Smooth muscle cell (in vitro differentiated cells): ENCODE data around the gene SLAMF8. TPM values are rescaled to one million over a fixed set of nuclear protein-coding genes. Genes with fewer than 3 reads are reported as not detected.

Source experiments
- DNase-seq: peaks from one replicate; lab custom pipeline; 2025; ENCODE audit not compliant: unreplicated experiment; lab: John Stamatoyannopoulos, UW
- H2AFZ ChIP-seq: fragments of 200-600 bp; sonication (generic); 2 replicates; pipeline ENCODE4 v1.6.0; 2016; ENCODE audit warnings: antibody characterized with exemption, low read depth, mild to moderate bottlenecking
- H3F3A ChIP-seq: fragments of 200-600 bp; sonication (generic); 2 replicates; pipeline ENCODE4 v1.6.0; 2017; ENCODE audit warnings: antibody characterized with exemption, low read depth
- H3K27ac ChIP-seq: fragments of 200-600 bp; sonication (generic); 2 replicates; pipeline ENCODE4 v1.5.1; 2016; ENCODE audit warnings: low read depth, mild to moderate bottlenecking
- H3K27me3 ChIP-seq: fragments of 200-600 bp; sonication (generic); 2 replicates; pipeline ENCODE4 v1.6.1; 2016; ENCODE audit warnings: low read depth, mild to moderate bottlenecking
- H3K36me3 ChIP-seq: fragments of 200-600 bp; sonication (generic); 2 replicates; pipeline ENCODE4 v1.5.1; 2016; ENCODE audit warnings: low read depth
- H3K4me1 ChIP-seq: fragments of 200-600 bp; sonication (generic); 2 replicates; pipeline ENCODE4 v1.5.1; 2016; ENCODE audit warnings: low read depth
- H3K4me2 ChIP-seq: fragments of 200-600 bp; sonication (generic); 2 replicates; pipeline ENCODE4 v1.6.0; 2016; ENCODE audit warnings: mild to moderate bottlenecking
- H3K4me3 ChIP-seq: fragments of 200-600 bp; sonication (generic); 2 replicates; pipeline ENCODE4 v1.5.1; 2016; ENCODE audit warnings: mild to moderate bottlenecking
- H3K79me2 ChIP-seq: fragments of 200-600 bp; sonication (generic); 2 replicates; pipeline ENCODE4 v1.6.0; 2016; ENCODE audit warnings: low read depth, mild to moderate bottlenecking
- H3K9ac ChIP-seq: fragments of 200-600 bp; sonication (generic); 2 replicates; pipeline ENCODE4 v1.6.0; 2016; ENCODE audit warnings: low read depth
- H3K9me3 ChIP-seq: fragments of 200-600 bp; sonication (generic); replicated peaks from 2 replicates; pipeline ENCODE4 v1.5.1; 2016; ENCODE audit warnings: low read depth
- H4K20me1 ChIP-seq: fragments of 200-600 bp; sonication (generic); 2 replicates; pipeline ENCODE4 v1.6.0; 2016; ENCODE audit warnings: low read depth
- WGBS: methylation state at CpG from one replicate; pipeline ENCODE4 v1.1.7; 2016; ENCODE audit warnings: low lambda C conversion rate; 5-methylcytosine and 5-hydroxymethylcytosine counted together
- polyA plus RNA-seq: library from polyadenylated mRNA; unstranded; fragments of >200 nt; fragmentation: Nextera tagmentation; extraction: Ambion mirVana; gene quantifications from 2 replicates; pipeline ENCODE4 v1.2.1, GENCODE V29; 2016
- total RNA-seq: library from RNA; depleted of rRNA; stranded (reverse); fragments of >200 nt; gene quantifications from 2 replicates; pipeline ENCODE4 v1.2.3, GENCODE V29; 2014
- TF ChIP-seq, protein P1 (sequence below): fragments of 200-600 bp; sonication (generic); IDR thresholded peaks from 2 replicates; pipeline ENCODE4 v1.5.1; 2017; ENCODE audit warnings: borderline replicate concordance, mild to moderate bottlenecking, antibody characterized with exemption; ENCODE audit not compliant: insufficient read depth, poor library complexity, severe bottlenecking

SLAMF8 gene
- total and polyA plus RNA-seq, 2 experiments from 2014 or later, result 11.0 to 15.1 TPM

DNA sequence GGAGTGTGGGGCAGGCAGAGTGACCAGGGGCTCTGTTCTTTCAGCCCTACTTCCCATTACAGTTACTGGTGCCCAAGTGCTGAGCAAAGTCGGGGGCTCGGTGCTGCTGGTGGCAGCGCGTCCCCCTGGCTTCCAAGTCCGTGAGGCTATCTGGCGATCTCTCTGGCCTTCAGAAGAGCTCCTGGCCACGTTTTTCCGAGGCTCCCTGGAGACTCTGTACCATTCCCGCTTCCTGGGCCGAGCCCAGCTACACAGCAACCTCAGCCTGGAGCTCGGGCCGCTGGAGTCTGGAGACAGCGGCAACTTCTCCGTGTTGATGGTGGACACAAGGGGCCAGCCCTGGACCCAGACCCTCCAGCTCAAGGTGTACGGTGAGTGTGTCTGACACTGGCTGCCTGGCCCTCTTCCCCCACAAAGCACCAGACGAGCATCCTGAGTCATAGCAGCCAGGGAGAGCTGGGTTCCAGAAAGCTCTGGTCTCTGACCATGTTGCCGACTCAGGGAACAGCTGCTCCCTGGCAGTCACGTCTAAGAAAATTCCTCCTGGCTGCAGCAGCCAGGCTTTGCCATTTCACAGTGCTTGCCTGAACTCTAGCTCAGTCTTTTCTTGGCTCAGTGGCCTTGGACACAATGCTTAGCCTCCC, 3.3 kb downstream of the SLAMF8 start:
- H3K79me2 ChIP-seq, result no peaks in the 10 kb centered on the region
- no peaks in the 10 kb centered on the region for H4K20me1 ChIP-seq
- H3K4me3 ChIP-seq, result no peak overlapping the region
- H3K4me2 ChIP-seq, result peak overlapping the region; percentile 40
- DNase-seq, result no peak
- no peaks in the 10 kb centered on the region for H3K27me3 ChIP-seq
- no peaks in the 10 kb centered on the region for H3K9me3 ChIP-seq
- peak overlapping the region; percentile 81 for H3K27ac ChIP-seq
- peaks cover 18% of the 10 kb centered on the region for H3K4me1 ChIP-seq
- WGBS, result 74% methylated on average over 18 of the region's 18 CpGs
- H3K9ac ChIP-seq, result no peak overlapping the region
- no peak overlapping the region for H2AFZ ChIP-seq
- no peaks in the 10 kb centered on the region for H3F3A ChIP-seq
- no peaks in the 10 kb centered on the region for H3K36me3 ChIP-seq
- TF ChIP-seq, protein P1, sequence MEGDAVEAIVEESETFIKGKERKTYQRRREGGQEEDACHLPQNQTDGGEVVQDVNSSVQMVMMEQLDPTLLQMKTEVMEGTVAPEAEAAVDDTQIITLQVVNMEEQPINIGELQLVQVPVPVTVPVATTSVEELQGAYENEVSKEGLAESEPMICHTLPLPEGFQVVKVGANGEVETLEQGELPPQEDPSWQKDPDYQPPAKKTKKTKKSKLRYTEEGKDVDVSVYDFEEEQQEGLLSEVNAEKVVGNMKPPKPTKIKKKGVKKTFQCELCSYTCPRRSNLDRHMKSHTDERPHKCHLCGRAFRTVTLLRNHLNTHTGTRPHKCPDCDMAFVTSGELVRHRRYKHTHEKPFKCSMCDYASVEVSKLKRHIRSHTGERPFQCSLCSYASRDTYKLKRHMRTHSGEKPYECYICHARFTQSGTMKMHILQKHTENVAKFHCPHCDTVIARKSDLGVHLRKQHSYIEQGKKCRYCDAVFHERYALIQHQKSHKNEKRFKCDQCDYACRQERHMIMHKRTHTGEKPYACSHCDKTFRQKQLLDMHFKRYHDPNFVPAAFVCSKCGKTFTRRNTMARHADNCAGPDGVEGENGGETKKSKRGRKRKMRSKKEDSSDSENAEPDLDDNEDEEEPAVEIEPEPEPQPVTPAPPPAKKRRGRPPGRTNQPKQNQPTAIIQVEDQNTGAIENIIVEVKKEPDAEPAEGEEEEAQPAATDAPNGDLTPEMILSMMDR, result no peak

GRCh38 chr1:159830722-159831121, 4.0 kb downstream of the SLAMF8 start:
- 66% methylated on average over 8 of the region's 8 CpGs for WGBS
- no peak overlapping the region for H3K4me3 ChIP-seq

DNA sequence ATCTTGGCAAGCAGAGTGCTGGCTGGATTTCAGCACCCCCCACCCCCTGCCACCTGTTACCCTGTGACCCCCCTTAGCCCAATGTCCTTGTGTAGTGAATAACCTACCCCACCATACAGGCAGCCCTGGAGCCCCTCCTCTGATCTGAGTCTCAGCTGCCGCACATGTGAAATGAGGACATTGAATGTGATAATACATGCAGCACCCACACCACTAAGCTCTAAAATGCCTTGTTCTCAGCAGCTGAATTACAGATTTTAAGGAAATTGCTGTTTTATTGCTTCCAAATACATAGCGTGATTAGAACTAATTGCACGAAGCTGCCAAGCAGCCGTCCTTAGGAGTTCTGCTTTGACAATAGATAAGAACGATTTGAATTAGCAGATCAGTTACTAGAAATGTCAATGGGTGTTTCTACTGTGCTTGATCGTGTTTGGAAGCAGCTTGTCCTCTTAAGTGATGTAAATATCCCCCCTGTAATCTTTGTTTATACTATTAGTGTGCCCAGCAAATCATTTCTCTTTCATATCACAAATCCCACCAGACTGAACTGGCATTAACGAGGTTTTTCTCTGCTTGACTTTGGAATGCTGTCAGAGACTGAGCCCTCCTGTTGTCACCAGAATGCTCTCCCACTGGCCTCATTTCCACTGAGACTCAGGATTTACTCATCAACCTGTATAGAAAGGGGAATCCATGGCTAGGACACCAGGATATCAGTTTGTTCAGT, 4.9 kb downstream of the SLAMF8 start:
- Histone ChIP-seq H3K27me3 (no peaks in the 10 kb centered on the region), H2AFZ (no peak overlapping the region), H3K36me3 (no peaks in the 10 kb centered on the region), H4K20me1 (no peaks in the 10 kb centered on the region), H3K4me1 (peaks cover 14% of the 10 kb centered on the region), H3K79me2 (no peaks in the 10 kb centered on the region), H3K9ac (no peak overlapping the region), H3K9me3 (no peaks in the 10 kb centered on the region), H3K27ac (no peak overlapping the region), H3K4me3 (no peak overlapping the region), H3K4me2 (peak overlapping the region; percentile 17), H3F3A (no peaks in the 10 kb centered on the region)
- TF ChIP-seq, protein P1, result no peak
- 21% methylated on average over 7 of the region's 7 CpGs for WGBS
- no peak for DNase-seq

More at GRCh38 chr1:159830722-159831121, 4.0 kb downstream of the SLAMF8 start:
- H3K9me3 ChIP-seq, result no peaks in the 10 kb centered on the region
- H3K36me3 ChIP-seq, result no peaks in the 10 kb centered on the region
- H3F3A ChIP-seq, result no peaks in the 10 kb centered on the region
- no peaks in the 10 kb centered on the region for H4K20me1 ChIP-seq
- peak overlapping the region; percentile 81 for H3K27ac ChIP-seq
- H3K4me1 ChIP-seq, result peaks cover 14% of the 10 kb centered on the region
- no peaks in the 10 kb centered on the region for H3K27me3 ChIP-seq
- TF ChIP-seq, protein P1, result no peak
- no peak overlapping the region for H3K9ac ChIP-seq
- no peak for DNase-seq
- H3K4me2 ChIP-seq, result peak overlapping the region; percentile 47
- H3K79me2 ChIP-seq, result no peaks in the 10 kb centered on the region
- no peak overlapping the region for H2AFZ ChIP-seq
